HG03378 (cell line): ENCODE measurements around the gene ZNF208.
"Not testable (repeated sequence)": the region's sequence is repeated elsewhere in the genome, so short reads cannot be mapped to it uniquely, and the experiment has no call there.

Source experiments
- ATAC-seq: cut with Tn5 transposase; IDR thresholded peaks from one replicate; pipeline ENCODE4 v1.9.1; 2021; ENCODE audit warnings: mild to moderate bottlenecking, moderate library complexity; ENCODE audit not compliant: unreplicated experiment

Gene ZNF208

GRCh38 chr19:21885516-21885915 lies 125.2 kb downstream of the ZNF208 start:
- ATAC-seq = not testable (repeated sequence)

- not testable (repeated sequence) for ATAC-seq
Observed at GRCh38 chr19:21884786-21885185, 126.0 kb downstream of the ZNF208 start.

- ATAC-seq = no peak
Observed at GRCh38 chr19:21883516-21883915, 127.2 kb downstream of the ZNF208 start.
